NT2/D1 (cell line): Measurements from ENCODE around the gene CNTN5.

ENCODE experiments used
- DNase-seq: peaks from one replicate; pipeline ENCODE4 v3.0.0-alpha.2; 2011; ENCODE audit warnings: low read depth, low spot score
- H3K27me3 ChIP-seq: 2 replicates; pipeline ENCODE4 v1.6.0; 2011; ENCODE audit warnings: mild to moderate bottlenecking; ENCODE audit not compliant: insufficient read length, insufficient read depth
- H3K36me3 ChIP-seq: 2 replicates; pipeline ENCODE4 v1.6.1; 2011; ENCODE audit warnings: mild to moderate bottlenecking, low read length, mixed read lengths; ENCODE audit not compliant: insufficient read depth, insufficient read length
- H3K4me1 ChIP-seq: 2 replicates; pipeline ENCODE4 v1.5.1; 2011; ENCODE audit not compliant: insufficient read depth, insufficient read length
- H3K4me3 ChIP-seq: 2 replicates; pipeline ENCODE4 v1.5.1; 2011; ENCODE audit warnings: low read depth; ENCODE audit not compliant: insufficient read length
- H3K9ac ChIP-seq: 2 replicates; pipeline ENCODE4 v1.6.0; 2011; ENCODE audit warnings: low read depth; ENCODE audit not compliant: insufficient read length
- H3K9me3 ChIP-seq: 2 replicates; pipeline ENCODE4 v1.5.1; 2011; ENCODE audit warnings: mild to moderate bottlenecking, low read length; ENCODE audit not compliant: insufficient read depth
- SUZ12 ChIP-seq: IDR thresholded peaks from 2 replicates; pipeline ENCODE4 v1.6.1; 2011; ENCODE audit not compliant: insufficient read length, insufficient read depth; ENCODE audit errors: extremely low read depth
- YY1 ChIP-seq: IDR thresholded peaks from 2 replicates; pipeline ENCODE4 v1.6.1; 2011; ENCODE audit not compliant: insufficient read length, insufficient read depth
- ZNF274 ChIP-seq: IDR thresholded peaks from 2 replicates; pipeline ENCODE4 v1.6.1; 2011; ENCODE audit warnings: mild to moderate bottlenecking, low read depth, low read length

The CNTN5 gene

DNA sequence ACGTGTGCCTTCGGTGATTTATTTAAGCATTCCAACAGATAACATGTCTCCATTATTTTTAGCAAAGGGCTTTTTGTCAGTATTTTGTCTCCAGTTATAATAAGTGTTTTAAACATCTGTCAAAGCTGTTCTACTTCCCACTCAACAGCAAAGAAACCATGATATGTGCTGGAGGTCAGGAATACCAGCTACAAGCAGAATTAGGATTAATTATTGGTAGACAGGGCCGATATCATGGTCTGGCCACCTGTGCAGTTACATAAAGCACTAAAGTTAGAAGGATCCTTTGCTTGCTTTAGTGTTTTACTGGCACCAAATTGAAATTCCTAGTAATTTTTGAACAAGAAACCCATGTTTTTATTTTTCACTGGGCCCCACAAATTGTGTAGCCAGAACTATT lies 1075.1 kb downstream of the CNTN5 start:
- H3K9me3 ChIP-seq = no peaks in the 10 kb centered on the region
- TF ChIP-seq YY1 = no peak
- TF ChIP-seq SUZ12 = no peak
- H3K4me3 ChIP-seq = no peak overlapping the region
- no peak for DNase-seq
- H3K27me3 ChIP-seq = no peaks in the 10 kb centered on the region
- no peaks in the 10 kb centered on the region for H3K36me3 ChIP-seq
- no peaks in the 10 kb centered on the region for H3K4me1 ChIP-seq
- no peak overlapping the region for H3K9ac ChIP-seq

DNA sequence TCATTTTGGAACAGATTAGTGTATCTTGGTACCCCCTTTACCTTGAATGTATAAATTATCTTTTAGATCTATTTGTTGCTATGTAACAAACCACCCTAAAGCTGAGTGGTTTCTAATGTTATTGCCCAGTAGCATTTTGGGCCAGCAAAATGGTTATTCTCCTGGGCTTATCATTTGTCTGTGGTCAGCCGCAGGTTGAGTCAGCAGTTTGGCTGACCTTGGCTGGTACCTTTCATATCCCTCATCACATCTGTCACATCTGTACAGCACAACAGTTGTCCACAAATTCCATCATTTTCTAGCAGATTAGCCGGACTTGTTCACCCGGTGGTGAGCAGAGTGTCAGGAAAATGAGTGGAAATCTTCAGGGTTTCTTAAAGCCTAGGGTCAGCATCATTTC lies 1077.8 kb downstream of the CNTN5 start:
- Histone ChIP-seq H3K4me1 (no peaks in the 10 kb centered on the region), H3K4me3 (no peak overlapping the region), H3K27me3 (no peaks in the 10 kb centered on the region), H3K9me3 (no peaks in the 10 kb centered on the region), H3K9ac (no peak overlapping the region), H3K36me3 (no peaks in the 10 kb centered on the region)
- TF ChIP-seq ZNF274 (no peak), SUZ12 (no peak), YY1 (no peak)
- no peak for DNase-seq

DNA sequence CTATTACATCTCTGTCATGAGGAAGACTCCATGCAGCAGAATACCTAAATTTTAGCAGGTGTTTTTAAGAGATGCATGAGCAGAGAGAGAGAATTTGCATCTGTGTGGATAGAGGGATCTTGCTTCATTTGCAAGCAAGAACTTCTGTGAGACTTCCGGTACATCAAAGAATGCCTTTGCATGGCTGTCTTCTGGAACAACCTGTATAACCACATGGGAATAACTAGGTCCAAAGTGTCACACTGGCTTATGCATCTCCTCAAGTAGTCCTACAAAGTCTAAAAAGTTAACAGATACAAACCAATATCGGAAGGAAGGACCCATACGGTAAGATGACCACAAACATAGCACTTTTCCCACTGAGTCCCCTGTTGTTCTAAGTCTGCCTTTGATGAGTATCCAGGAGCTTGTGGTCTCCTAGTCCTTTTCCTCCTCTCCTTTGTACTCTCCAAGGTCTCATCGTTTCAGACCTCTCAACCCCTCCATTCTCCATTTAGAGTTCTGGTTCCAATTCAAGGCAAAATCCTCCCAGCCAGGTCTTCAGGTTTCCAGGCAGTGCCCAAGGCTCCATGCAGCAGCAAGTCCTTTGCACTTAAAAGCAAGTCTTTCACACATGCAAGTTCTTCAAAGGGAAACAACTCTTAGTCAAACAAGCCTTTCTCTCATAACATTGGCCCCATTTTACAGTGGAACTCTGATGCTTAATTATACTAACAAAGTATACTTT lies 1084.7 kb downstream of the CNTN5 start:
- no peaks in the 10 kb centered on the region for H3K27me3 ChIP-seq
- H3K9me3 ChIP-seq = no peaks in the 10 kb centered on the region
- TF ChIP-seq ZNF274 = no peak
- no peak for TF ChIP-seq SUZ12
- no peak for TF ChIP-seq YY1
- no peak overlapping the region for H3K4me3 ChIP-seq
- H3K4me1 ChIP-seq = no peaks in the 10 kb centered on the region
- no peak overlapping the region for H3K9ac ChIP-seq
- no peaks in the 10 kb centered on the region for H3K36me3 ChIP-seq
- DNase-seq = peak; percentile 15

DNA sequence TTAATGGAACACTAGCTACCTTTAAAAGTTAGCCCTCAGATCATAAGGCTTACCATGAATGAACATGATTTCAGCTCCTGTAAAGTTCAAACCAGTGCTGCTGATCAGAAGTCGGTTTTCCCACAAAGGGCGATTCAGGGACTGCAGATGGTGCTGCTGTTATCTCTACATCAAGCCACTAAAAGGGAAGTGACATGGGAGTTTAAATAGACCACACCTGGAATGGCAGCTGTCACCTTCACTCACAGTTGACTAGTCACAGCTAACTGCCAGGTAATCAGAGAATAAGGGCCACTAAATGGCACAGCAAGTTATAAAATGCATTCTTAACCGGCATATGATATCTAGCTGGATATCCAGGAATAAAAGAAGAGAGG lies 1085.2 kb downstream of the CNTN5 start:
- Histone ChIP-seq H3K4me1 (no peaks in the 10 kb centered on the region), H3K9me3 (no peaks in the 10 kb centered on the region), H3K36me3 (no peaks in the 10 kb centered on the region), H3K9ac (no peak overlapping the region), H3K27me3 (no peaks in the 10 kb centered on the region), H3K4me3 (no peak overlapping the region)
- no peak for TF ChIP-seq SUZ12
- no peak for TF ChIP-seq YY1
- TF ChIP-seq ZNF274 = no peak
- DNase-seq = peak; percentile 1

DNA sequence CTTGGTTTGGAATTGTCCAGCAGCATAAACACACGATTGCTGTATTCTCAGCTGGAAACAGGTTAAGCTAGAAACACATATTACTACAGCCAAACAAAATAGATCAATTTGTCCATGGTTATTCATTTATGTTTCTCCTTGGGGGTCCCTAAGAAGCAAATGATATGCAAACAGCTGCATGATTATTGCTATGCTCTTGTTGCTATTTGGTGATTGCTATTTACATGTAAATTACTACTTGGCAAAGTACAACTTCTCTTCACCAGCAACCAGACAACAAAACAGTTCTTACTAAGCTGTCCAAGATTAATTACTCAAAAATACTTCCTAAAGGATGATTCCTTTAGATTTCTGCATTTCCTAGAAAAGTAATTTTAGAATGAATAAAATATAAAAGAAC lies 1098.4 kb downstream of the CNTN5 start:
- DNase-seq = no peak
- Histone ChIP-seq H3K9me3 (no peaks in the 10 kb centered on the region), H3K4me1 (no peaks in the 10 kb centered on the region), H3K4me3 (no peak overlapping the region), H3K36me3 (no peaks in the 10 kb centered on the region), H3K27me3 (no peaks in the 10 kb centered on the region), H3K9ac (no peak overlapping the region)
- TF ChIP-seq YY1 = no peak
- no peak for TF ChIP-seq ZNF274
- TF ChIP-seq SUZ12 = no peak

DNA sequence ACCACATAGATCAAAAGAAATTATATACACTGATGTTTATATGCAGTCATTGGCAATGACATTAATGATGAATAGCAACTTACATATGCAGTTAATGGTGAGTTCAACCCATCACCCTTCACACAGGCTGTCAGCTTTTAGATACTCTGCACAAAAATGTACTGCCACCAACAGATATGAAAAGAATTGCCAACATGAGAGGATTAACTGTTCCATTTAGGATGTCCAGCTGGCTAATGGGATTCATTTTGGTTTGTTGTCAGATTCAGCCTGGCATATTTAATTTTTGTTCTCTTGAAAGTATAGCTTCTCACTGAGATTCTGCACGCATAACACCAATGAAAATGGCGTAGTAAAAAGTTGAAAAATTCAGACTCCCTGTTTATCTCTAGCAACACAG lies 1112.4 kb downstream of the CNTN5 start:
- Histone ChIP-seq H3K4me1 (no peaks in the 10 kb centered on the region), H3K9ac (no peak overlapping the region), H3K9me3 (no peaks in the 10 kb centered on the region), H3K36me3 (no peaks in the 10 kb centered on the region), H3K4me3 (no peak overlapping the region), H3K27me3 (no peaks in the 10 kb centered on the region)
- DNase-seq = no peak
- TF ChIP-seq SUZ12 (no peak), YY1 (no peak), ZNF274 (no peak)

DNA sequence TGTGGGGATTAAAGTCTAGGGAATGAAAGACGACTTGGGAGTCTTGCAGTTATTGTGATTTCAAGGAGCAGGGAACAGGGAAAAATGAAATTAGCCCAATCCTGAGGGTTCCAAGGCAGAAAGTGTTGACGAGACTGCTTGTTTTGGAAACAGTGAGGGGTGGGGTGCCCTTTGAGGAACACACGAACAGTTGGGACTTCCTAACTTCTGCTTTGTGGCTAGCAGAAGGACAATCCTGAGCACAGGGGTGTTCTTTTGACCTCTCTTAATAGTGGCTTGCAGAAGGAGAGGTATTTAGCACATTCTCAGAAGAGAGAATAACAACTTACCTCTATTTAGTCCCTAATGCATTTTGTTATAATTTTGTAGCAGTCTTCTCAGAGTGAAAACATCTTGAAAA lies 1120.5 kb downstream of the CNTN5 start:
- no peak for TF ChIP-seq SUZ12
- TF ChIP-seq YY1 = no peak
- TF ChIP-seq ZNF274 = no peak
- no peak overlapping the region for H3K9ac ChIP-seq
- DNase-seq = no peak

More for the DNA sequence above, 1120.5 kb downstream of the CNTN5 start:
- Histone ChIP-seq H3K9me3 (no peaks in the 10 kb centered on the region), H3K36me3 (no peaks in the 10 kb centered on the region), H3K4me1 (no peaks in the 10 kb centered on the region), H3K27me3 (no peaks in the 10 kb centered on the region), H3K4me3 (no peak overlapping the region)
